Measurements from ENCODE around the gene TSEN54.

DNA sequence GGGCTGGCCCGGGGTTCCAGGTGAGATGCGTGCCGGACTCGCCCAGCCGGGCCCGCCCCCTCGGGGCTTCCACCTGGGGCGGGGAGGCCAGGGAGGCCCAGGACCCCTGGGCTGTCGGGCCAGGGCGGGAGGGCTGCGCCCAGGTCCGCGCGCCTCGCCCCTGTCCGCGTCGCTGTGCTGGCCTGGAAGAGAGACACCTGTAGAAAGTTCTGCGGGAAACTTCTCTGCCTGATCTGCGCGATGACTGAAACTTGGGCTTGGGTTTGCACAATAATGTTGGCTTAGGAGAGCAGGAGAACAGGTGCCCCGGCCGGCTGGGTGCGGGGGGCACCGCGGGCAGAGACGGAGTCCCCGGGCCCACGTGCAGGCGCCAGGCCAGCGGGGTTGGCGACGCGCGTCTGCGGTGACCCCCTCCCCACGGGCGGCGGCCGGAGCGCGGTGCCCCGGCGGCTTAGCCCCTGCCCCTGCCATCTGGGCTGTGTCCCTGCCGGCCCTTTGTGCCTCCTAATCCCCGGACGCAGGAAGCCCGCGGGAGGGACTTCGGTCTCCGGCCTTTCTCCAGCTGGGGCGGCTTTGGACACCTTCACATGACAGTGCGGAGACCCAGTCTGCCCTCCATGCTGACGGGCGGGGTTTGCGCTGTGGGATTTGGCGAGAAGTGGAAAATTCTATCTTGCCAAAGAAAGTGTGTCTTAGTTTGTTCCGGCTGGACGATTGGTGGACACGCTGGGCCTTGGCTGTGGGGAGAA lies 9.7 kb downstream of the TSEN54 start:
- no peak for TF ChIP-seq TAF1 (IDR thresholded peaks at IDR 0.05; ENCODE audit: low read depth)
- no peak for TF ChIP-seq RAD21 (IDR thresholded peaks at IDR 0.05; ENCODE audit: low read depth)
- peak; percentile 45; the same call in 1 of the 2 replicates for TF ChIP-seq CEBPB (IDR thresholded peaks at IDR 0.05)

Data from Ishikawa (cell line).